GM12878 (cell line): ENCODE data around the gene PHF20. TPM values are rescaled to one million over a fixed set of nuclear protein-coding genes. Genes with fewer than 3 reads are reported as not detected.

ENCODE experiments used
- ATAC-seq: fragments of 200-7000 bp; cut with Tn5 transposase; 3 replicates; pipeline ENCODE4 v1.9.1; 2020; ENCODE audit warnings: mild to moderate bottlenecking, moderate library complexity
- BruUV-seq: library from RNA; stranded (reverse); fragments of 400-500 nt; replicated peaks from 2 replicates; lab custom pipeline; 2021; lab: Mats Ljungman, UMichigan
- CTCF ChIA-PET: fragments of 300-600 bp; sonication (Branson Sonifier 250); formaldehyde crosslinking; extraction: SDS; loops from one replicate; lab custom pipeline; 2021; ENCODE audit warnings: inconsistent platforms; lab: Yijun Ruan, JAX
- POLR2A ChIA-PET: fragments of 350-600 bp; formaldehyde crosslinking; extraction: SDS; loops from one replicate; lab custom pipeline; 2021; ENCODE audit warnings: inconsistent platforms; lab: Charles Lee
- RAD21 ChIA-PET: fragments of 300-600 bp; sonication (Branson Sonifier 250); formaldehyde crosslinking; loops from one replicate; lab custom pipeline; 2023; ENCODE audit warnings: antibody characterized with exemption; ENCODE audit not compliant: unreplicated experiment; lab: Charles Lee
- SMC1A ChIA-PET: fragments of 300-600 bp; sonication (Branson Sonifier 250); formaldehyde crosslinking; loops from one replicate; lab custom pipeline; 2023; ENCODE audit not compliant: unreplicated experiment, uncharacterized antibody; lab: Charles Lee
- DNase-seq: peaks from one replicate; pipeline ENCODE4 v3.0.0-alpha.2; 2011; ENCODE audit warnings: low read depth, low spot score
- FAIRE-seq: peaks from 3 replicates; lab custom pipeline; 2011; peaks lifted over from hg19 to GRCh38; lab: Jason Lieb, UNC
- H2AFZ ChIP-seq: 2 replicates; pipeline ENCODE4 v1.6.0; 2011; ENCODE audit warnings: low read depth, low read length, control low read depth; ENCODE audit not compliant: control insufficient read depth
- H3K27ac ChIP-seq: 2 replicates; pipeline ENCODE4 v1.5.1; 2011; ENCODE audit warnings: control low read depth; ENCODE audit not compliant: control insufficient read depth, insufficient read depth
- H3K27me3 ChIP-seq, 2 experiments: replicated peaks in 1 of 2; 2 replicates each; pipeline versions ENCODE4 v1.6.0 to v1.6.1; 2011; ENCODE audit warnings: low read length in 1 of 2; ENCODE audit not compliant: control insufficient read depth in 2 of 2, insufficient read depth in 2 of 2
- H3K36me3 ChIP-seq, 2 experiments: 2 replicates each; pipeline ENCODE4 v1.5.1; 2011; ENCODE audit warnings: low read length in 1 of 2; ENCODE audit not compliant: control insufficient read depth in 2 of 2, insufficient read depth in 2 of 2
- H3K4me1 ChIP-seq: 2 replicates; pipeline ENCODE4 v1.6.1; 2011; ENCODE audit warnings: mild to moderate bottlenecking, low read length, moderate library complexity, mixed read lengths; ENCODE audit not compliant: control insufficient read depth, insufficient read depth
- H3K4me2 ChIP-seq: 2 replicates; pipeline ENCODE4 v1.6.0; 2011; ENCODE audit warnings: control low read depth; ENCODE audit not compliant: control insufficient read depth, insufficient read depth
- H3K4me3 ChIP-seq: fragments of 200-600 bp; sonication (generic); 2 replicates; pipeline ENCODE4 v1.5.1; 2016
- H3K79me2 ChIP-seq: 2 replicates; pipeline ENCODE4 v1.6.0; 2011; ENCODE audit warnings: low read length; ENCODE audit not compliant: control insufficient read depth, insufficient read depth
- H3K9ac ChIP-seq: 2 replicates; pipeline ENCODE4 v1.8.0; 2011; ENCODE audit warnings: low read length, control low read depth, mixed read lengths; ENCODE audit not compliant: control insufficient read depth, insufficient read depth
- H3K9me3 ChIP-seq: replicated peaks from 3 replicates; pipeline ENCODE4 v1.5.1; 2011; ENCODE audit warnings: mild to moderate bottlenecking, low read length; ENCODE audit not compliant: control insufficient read depth, insufficient read depth
- H4K20me1 ChIP-seq: 2 replicates; pipeline ENCODE4 v1.6.0; 2011; ENCODE audit not compliant: control insufficient read depth, insufficient read depth
- MLLT1 ChIP-seq: fragments of 450-650 bp; IDR thresholded peaks from 2 replicates; pipeline ENCODE4 v1.6.1; 2016; ENCODE audit warnings: mild to moderate bottlenecking
- NKRF ChIP-seq: fragments of 450-650 bp; conservative IDR thresholded peaks from 2 replicates; pipeline ENCODE4 v1.6.1; 2017; ENCODE audit warnings: mild to moderate bottlenecking, moderate library complexity
- POLR2A ChIP-seq: IDR thresholded peaks from 2 replicates; pipeline ENCODE4 v1.6.1; 2011; ENCODE audit warnings: low read depth, mild to moderate bottlenecking, low read length
- YY1 ChIP-seq: IDR thresholded peaks from 2 replicates; pipeline ENCODE4 v1.6.1; 2011; ENCODE audit warnings: low read depth, mild to moderate bottlenecking, low read length
- ZNF622 ChIP-seq: fragments of 450-650 bp; IDR thresholded peaks from 2 replicates; pipeline ENCODE4 v1.6.1; 2017; ENCODE audit warnings: mild to moderate bottlenecking, inconsistent platforms
- WGBS: methylation state at CpG from one replicate; pipeline ENCODE4 v1.1.6; 2016; ENCODE audit warnings: low lambda C conversion rate; ENCODE audit not compliant: insufficient replicate concordance, insufficient coverage; ENCODE audit errors: missing lambda C conversion rate; 5-methylcytosine and 5-hydroxymethylcytosine counted together
- in situ Hi-C: fragments of 300-500 bp; cut with MboI; formaldehyde crosslinking; loops from 9 replicates; pipeline ENCODE4 v1.14.3; 2018; ENCODE audit warnings: mixed read lengths
- intact Hi-C: fragments of 100-400 bp; cut with micrococcal nuclease; formaldehyde crosslinking; loops from one replicate; pipeline ENCODE4 v1.14.2; 2022; ENCODE audit not compliant: unreplicated experiment
- polyA plus RNA-seq, 11 experiments: library from polyadenylated mRNA; depleted of rRNA in 4 of 11; unstranded in 6 of 11; stranded (reverse) in 5 of 11; fragments of >200 nt; fragmentation: Nextera tagmentation in 4 of 11; fragmentation: Illumina TruSeq in 1 of 11; extraction: Ambion mirVana in 4 of 11; extraction: Trizol in 1 of 11; gene quantifications; 1 replicate in 1 of 11; 2 replicates in 10 of 11; pipeline versions ENCODE4 v1.2.1 to v1.2.3, GENCODE V29; 2011 to 2016; ENCODE audit warnings: inconsistent platforms in 2 of 11, missing spikeins in 2 of 11, low read depth in 1 of 11
- total RNA-seq, 4 experiments: library from RNA; depleted of rRNA in 3 of 4; stranded (reverse); fragments of >200 nt in 3 of 4; fragmentation: Illumina TruSeq in 1 of 4; extraction: Trizol in 1 of 4; gene quantifications; 2 replicates each; pipeline versions ENCODE4 v1.2.1 to v1.2.3, GENCODE V29; 2013 to 2021

Gene PHF20
- total and polyA plus RNA-seq, 10 of the 15 experiments (the other 5 are each of a cell fraction or from before 2014, with no cell fraction given) = 31.6 to 91.2 (median 46.8) TPM

GRCh38 chr20:35877611-35878010 is 105.8 kb downstream of the PHF20 start:
- H3K4me2 ChIP-seq = no peak overlapping the region
- H3K27ac ChIP-seq = no peak overlapping the region
- ATAC-seq = no peak
- H3K4me1 ChIP-seq = no peaks in the 10 kb centered on the region
- in situ Hi-C loops (no loop called here), intact Hi-C loops (no loop called here)
- no peak overlapping the region for H3K9ac ChIP-seq
- H3K79me2 ChIP-seq = no peaks in the 10 kb centered on the region
- H2AFZ ChIP-seq = no peak overlapping the region
- H3K36me3 ChIP-seq = no peaks in the 10 kb centered on the region; a peak in 1 of 4 replicates
- no peak for FAIRE-seq
- 94% methylated on average over 1 of the region's 2 CpGs for WGBS
- H3K27me3 ChIP-seq = no peaks in the 10 kb centered on the region
- ChIA-PET SMC1A (interaction anchor here (1.3 kb wide), 1 partner anchor 133 kb away, joined by 4 read pairs; no protein-coding TSS in a partner anchor), RAD21 (no interaction called here), CTCF (no interaction called here), POLR2A (no interaction called here)
- no peak overlapping the region for H3K4me3 ChIP-seq
- no peak for DNase-seq
- H3K9me3 ChIP-seq = no peaks in the 10 kb centered on the region
- BruUV-seq = no TSS peak
- TF ChIP-seq NKRF = no peak
- TF ChIP-seq ZNF622 = no peak
- no peak for TF ChIP-seq POLR2A
- no peak for TF ChIP-seq MLLT1
- TF ChIP-seq YY1 = no peak
- no peaks in the 10 kb centered on the region for H4K20me1 ChIP-seq
